ENCODE data around the gene SPATA24. TPM values are rescaled to one million over a fixed set of nuclear protein-coding genes. Genes with fewer than 3 reads are reported as not detected.

The SPATA24 gene
- total and polyA plus RNA-seq, 2 experiments from 2014 or later: 16.0 to 20.6 TPM

DNA sequence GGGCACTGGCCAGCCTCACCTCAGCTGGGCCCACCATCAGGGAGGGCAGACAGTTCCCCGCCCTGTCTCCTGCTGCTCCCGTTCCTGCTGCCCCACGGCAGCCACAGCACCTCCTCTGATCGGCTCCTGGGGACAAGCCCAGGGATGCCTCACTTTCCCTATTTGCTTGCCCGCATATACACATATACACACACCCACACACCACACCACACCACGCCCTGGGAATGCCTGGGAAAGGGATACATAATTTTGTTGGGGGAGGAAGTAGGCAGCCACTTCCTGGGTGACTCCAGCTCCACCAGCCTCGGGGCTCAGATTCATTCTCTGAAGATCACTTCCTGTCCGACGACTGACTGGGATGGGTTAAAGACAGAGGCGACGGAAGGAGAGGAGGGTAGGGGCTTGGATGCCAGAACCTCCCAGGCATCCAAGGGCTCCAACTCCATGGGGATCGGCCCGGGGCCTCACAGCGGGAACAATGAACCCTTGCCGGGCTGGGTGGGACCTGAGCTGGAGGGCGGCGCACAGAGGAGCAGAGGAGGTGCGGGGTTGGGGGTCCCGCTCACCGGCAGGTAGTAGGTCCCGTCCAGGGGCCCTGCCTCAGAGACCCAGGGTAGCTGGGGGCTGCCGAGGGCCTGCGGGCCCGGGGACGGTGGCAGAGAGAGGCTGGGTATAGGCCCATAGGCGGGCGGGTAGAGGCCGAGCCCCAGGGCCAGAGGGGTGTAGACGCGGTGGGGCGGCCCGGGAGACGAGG, 12.1 kb downstream of the SPATA24 start:
- peaks cover 56% of the 10 kb centered on the region for H3K27me3 Mint-ChIP-seq (ENCODE audit: insufficient read depth, low read depth, poor library complexity)
- DNase-seq (ENCODE audit: low spot score) (peak; percentile 59), ATAC-seq (peak; percentile 3)
- Histone ChIP-seq H3F3A (replicated peaks; ENCODE audit: low read depth) (peaks cover 25% of the 10 kb centered on the region), H3K9me2 (ENCODE audit: insufficient read depth) (no peaks in the 10 kb centered on the region), H3K4me3 (peak overlapping the region; percentile 81), H2AFZ (peak overlapping the region; percentile 98), H4K20me1 (replicated peaks; ENCODE audit: insufficient read depth) (no peaks in the 10 kb centered on the region), H3K36me3 (ENCODE audit: insufficient read depth) (no peaks in the 10 kb centered on the region), H3K27ac (ENCODE audit: low read depth) (no peak overlapping the region), H3K27me3 (ENCODE audit: insufficient read depth) (peaks cover 44% of the 10 kb centered on the region), H3K4me1 (ENCODE audit: insufficient read depth) (peaks cover 16% of the 10 kb centered on the region), H3K4me2 (peak overlapping the region; percentile 96), H3K79me2 (replicated peaks; ENCODE audit: insufficient read depth) (no peaks in the 10 kb centered on the region)
- peak overlapping the region; percentile 62 for H3K4me3 Mint-ChIP-seq
- H3K27ac Mint-ChIP-seq: 0 out of 2 replicates have a peak overlapping the region, but pooled peaks have one; percentile 30
- H3K4me1 Mint-ChIP-seq: peaks cover 39% of the 10 kb centered on the region
- H3K36me3 Mint-ChIP-seq (ENCODE audit: low read depth): no peaks in the 10 kb centered on the region; the same call in 2 of the 3 replicates
- TF ChIP-seq POLR2AphosphoS5 (IDR thresholded peaks at IDR 0.05; ENCODE audit: low read depth) (no peak), EZH2 (IDR thresholded peaks at IDR 0.05; ENCODE audit: low read depth, unreplicated experiment) (no peak), EZH2phosphoT487 (IDR thresholded peaks at IDR 0.05; ENCODE audit: unreplicated experiment) (no peak), STAT1 (IDR thresholded peaks at IDR 0.05; ENCODE audit: unreplicated experiment) (no peak), NANOG (IDR thresholded peaks at IDR 0.05; ENCODE audit: borderline replicate concordance) (no peak), CREB1 (CRISPR knock-in tag; IDR thresholded peaks at IDR 0.05; ENCODE audit: low read depth) (no peak), ZNF114 (CRISPR knock-in tag; IDR thresholded peaks at IDR 0.05) (no peak), JUNB (IDR thresholded peaks at IDR 0.05; ENCODE audit: unreplicated experiment) (no peak)
- TF ChIP-seq, protein P1, sequence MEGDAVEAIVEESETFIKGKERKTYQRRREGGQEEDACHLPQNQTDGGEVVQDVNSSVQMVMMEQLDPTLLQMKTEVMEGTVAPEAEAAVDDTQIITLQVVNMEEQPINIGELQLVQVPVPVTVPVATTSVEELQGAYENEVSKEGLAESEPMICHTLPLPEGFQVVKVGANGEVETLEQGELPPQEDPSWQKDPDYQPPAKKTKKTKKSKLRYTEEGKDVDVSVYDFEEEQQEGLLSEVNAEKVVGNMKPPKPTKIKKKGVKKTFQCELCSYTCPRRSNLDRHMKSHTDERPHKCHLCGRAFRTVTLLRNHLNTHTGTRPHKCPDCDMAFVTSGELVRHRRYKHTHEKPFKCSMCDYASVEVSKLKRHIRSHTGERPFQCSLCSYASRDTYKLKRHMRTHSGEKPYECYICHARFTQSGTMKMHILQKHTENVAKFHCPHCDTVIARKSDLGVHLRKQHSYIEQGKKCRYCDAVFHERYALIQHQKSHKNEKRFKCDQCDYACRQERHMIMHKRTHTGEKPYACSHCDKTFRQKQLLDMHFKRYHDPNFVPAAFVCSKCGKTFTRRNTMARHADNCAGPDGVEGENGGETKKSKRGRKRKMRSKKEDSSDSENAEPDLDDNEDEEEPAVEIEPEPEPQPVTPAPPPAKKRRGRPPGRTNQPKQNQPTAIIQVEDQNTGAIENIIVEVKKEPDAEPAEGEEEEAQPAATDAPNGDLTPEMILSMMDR (conservative IDR thresholded peaks at IDR 0.05; ENCODE audit: low read depth in 2 of 2): no peak
- TF ChIP-seq, protein P2, sequence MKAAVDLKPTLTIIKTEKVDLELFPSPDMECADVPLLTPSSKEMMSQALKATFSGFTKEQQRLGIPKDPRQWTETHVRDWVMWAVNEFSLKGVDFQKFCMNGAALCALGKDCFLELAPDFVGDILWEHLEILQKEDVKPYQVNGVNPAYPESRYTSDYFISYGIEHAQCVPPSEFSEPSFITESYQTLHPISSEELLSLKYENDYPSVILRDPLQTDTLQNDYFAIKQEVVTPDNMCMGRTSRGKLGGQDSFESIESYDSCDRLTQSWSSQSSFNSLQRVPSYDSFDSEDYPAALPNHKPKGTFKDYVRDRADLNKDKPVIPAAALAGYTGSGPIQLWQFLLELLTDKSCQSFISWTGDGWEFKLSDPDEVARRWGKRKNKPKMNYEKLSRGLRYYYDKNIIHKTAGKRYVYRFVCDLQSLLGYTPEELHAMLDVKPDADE (IDR thresholded peaks at IDR 0.05): no peak
- TF ChIP-seq, protein P3, sequence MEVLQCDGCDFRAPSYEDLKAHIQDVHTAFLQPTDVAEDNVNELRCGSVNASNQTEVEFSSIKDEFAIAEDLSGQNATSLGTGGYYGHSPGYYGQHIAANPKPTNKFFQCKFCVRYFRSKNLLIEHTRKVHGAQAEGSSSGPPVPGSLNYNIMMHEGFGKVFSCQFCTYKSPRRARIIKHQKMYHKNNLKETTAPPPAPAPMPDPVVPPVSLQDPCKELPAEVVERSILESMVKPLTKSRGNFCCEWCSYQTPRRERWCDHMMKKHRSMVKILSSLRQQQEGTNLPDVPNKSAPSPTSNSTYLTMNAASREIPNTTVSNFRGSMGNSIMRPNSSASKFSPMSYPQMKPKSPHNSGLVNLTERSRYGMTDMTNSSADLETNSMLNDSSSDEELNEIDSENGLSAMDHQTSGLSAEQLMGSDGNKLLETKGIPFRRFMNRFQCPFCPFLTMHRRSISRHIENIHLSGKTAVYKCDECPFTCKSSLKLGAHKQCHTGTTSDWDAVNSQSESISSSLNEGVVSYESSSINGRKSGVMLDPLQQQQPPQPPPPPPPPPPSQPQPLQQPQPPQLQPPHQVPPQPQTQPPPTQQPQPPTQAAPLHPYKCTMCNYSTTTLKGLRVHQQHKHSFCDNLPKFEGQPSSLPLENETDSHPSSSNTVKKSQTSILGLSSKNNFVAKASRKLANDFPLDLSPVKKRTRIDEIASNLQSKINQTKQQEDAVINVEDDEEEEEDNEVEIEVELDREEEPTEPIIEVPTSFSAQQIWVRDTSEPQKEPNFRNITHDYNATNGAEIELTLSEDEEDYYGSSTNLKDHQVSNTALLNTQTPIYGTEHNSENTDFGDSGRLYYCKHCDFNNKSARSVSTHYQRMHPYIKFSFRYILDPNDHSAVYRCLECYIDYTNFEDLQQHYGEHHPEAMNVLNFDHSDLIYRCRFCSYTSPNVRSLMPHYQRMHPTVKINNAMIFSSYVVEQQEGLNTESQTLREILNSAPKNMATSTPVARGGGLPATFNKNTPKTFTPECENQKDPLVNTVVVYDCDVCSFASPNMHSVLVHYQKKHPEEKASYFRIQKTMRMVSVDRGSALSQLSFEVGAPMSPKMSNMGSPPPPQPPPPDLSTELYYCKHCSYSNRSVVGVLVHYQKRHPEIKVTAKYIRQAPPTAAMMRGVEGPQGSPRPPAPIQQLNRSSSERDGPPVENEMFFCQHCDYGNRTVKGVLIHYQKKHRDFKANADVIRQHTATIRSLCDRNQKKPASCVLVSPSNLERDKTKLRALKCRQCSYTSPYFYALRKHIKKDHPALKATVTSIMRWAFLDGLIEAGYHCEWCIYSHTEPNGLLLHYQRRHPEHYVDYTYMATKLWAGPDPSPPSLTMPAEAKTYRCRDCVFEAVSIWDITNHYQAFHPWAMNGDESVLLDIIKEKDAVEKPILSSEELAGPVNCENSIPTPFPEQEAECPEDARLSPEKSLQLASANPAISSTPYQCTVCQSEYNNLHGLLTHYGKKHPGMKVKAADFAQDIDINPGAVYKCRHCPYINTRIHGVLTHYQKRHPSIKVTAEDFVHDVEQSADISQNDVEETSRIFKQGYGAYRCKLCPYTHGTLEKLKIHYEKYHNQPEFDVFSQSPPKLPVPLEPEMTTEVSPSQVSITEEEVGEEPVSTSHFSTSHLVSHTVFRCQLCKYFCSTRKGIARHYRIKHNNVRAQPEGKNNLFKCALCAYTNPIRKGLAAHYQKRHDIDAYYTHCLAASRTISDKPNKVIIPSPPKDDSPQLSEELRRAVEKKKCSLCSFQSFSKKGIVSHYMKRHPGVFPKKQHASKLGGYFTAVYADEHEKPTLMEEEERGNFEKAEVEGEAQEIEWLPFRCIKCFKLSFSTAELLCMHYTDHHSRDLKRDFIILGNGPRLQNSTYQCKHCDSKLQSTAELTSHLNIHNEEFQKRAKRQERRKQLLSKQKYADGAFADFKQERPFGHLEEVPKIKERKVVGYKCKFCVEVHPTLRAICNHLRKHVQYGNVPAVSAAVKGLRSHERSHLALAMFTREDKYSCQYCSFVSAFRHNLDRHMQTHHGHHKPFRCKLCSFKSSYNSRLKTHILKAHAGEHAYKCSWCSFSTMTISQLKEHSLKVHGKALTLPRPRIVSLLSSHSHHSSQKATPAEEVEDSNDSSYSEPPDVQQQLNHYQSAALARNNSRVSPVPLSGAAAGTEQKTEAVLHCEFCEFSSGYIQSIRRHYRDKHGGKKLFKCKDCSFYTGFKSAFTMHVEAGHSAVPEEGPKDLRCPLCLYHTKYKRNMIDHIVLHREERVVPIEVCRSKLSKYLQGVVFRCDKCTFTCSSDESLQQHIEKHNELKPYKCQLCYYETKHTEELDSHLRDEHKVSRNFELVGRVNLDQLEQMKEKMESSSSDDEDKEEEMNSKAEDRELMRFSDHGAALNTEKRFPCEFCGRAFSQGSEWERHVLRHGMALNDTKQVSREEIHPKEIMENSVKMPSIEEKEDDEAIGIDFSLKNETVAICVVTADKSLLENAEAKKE (CRISPR knock-in tag; IDR thresholded peaks at IDR 0.05): no peak
- no peaks in the 10 kb centered on the region for H3K9me3 Mint-ChIP-seq

Data from GM23338 (cell line).